ENCODE data around the gene CD300E.

- no peak for TF ChIP-seq CTCF (optimal IDR thresholded peaks at IDR 0.05 in 1 of 3, IDR thresholded peaks at IDR 0.05 in 1 of 3, conservative IDR thresholded peaks at IDR 0.05 in 1 of 3; ENCODE audit: extremely low read depth in 1 of 3, insufficient read depth in 2 of 3, low read length in 3 of 3)
- no peak for TF ChIP-seq EZH2 (IDR thresholded peaks at IDR 0.05; ENCODE audit: low read length)
These were observed 43.6 kb downstream of the CD300E start for GRCh38 chr17:74579900-74580299.

All from keratinocyte (primary cell).